Measurements from ENCODE around the gene PLA2R1.

DNA sequence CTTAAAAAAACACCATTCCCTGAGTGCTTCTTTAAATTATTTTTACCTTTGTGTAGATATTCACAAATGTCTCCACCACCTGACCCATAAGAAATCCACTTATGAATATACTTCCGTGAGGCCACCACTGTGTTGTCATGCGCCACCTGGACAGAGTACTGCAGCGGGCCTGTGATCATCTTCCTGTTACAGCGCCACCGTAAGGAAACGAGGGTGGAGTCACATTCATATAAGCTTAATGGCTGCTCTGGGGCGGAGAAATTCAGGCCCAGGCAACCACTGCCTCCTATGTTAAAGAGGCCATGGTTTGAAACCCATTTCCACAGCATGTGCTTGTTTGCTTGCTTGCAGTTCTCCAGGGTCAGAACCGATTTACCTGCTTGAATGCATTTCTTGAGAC is 17.7 kb downstream of the PLA2R1 start:
- TF ChIP-seq, protein P1, sequence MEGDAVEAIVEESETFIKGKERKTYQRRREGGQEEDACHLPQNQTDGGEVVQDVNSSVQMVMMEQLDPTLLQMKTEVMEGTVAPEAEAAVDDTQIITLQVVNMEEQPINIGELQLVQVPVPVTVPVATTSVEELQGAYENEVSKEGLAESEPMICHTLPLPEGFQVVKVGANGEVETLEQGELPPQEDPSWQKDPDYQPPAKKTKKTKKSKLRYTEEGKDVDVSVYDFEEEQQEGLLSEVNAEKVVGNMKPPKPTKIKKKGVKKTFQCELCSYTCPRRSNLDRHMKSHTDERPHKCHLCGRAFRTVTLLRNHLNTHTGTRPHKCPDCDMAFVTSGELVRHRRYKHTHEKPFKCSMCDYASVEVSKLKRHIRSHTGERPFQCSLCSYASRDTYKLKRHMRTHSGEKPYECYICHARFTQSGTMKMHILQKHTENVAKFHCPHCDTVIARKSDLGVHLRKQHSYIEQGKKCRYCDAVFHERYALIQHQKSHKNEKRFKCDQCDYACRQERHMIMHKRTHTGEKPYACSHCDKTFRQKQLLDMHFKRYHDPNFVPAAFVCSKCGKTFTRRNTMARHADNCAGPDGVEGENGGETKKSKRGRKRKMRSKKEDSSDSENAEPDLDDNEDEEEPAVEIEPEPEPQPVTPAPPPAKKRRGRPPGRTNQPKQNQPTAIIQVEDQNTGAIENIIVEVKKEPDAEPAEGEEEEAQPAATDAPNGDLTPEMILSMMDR (IDR thresholded peaks at IDR 0.05; ENCODE audit: low read depth, low read length) = no peak
- no peak for TF ChIP-seq EZH2phosphoT487 (IDR thresholded peaks at IDR 0.05; ENCODE audit: low read depth)

Data from OCI-LY3 (cell line).